Left ventricle myocardium inferior (tissue), 1 donor: ENCODE measurements around the gene KCNMA1. TPM values are rescaled to one million over a fixed set of nuclear protein-coding genes. Genes with fewer than 3 reads are reported as not detected.
"Not testable (repeated sequence)": the region's sequence is repeated elsewhere in the genome, so short reads cannot be mapped to it uniquely, and the experiment has no call there.

ENCODE experiments used
- DNase-seq: peaks from one replicate; pipeline ENCODE4 v3.0.0-alpha.2; 2020
- H3K27ac ChIP-seq: fragments of 200-600 bp; replicated peaks from 2 replicates; pipeline ENCODE4 v1.8.0; 2021
- H3K27me3 ChIP-seq: fragments of 200-600 bp; 2 replicates; pipeline ENCODE4 v1.8.0; 2021; ENCODE audit warnings: low read depth
- H3K36me3 ChIP-seq: fragments of 200-600 bp; 2 replicates; pipeline ENCODE4 v1.8.0; 2021
- H3K4me1 ChIP-seq: fragments of 200-600 bp; 2 replicates; pipeline ENCODE4 v1.8.0; 2021
- H3K4me3 ChIP-seq: fragments of 200-600 bp; 2 replicates; pipeline ENCODE4 v1.8.0; 2021; ENCODE audit warnings: mild to moderate bottlenecking, moderate library complexity
- H3K9me3 ChIP-seq: fragments of 200-600 bp; replicated peaks from 2 replicates; pipeline ENCODE4 v1.8.0; 2021
- intact Hi-C: fragments of 100-400 bp; cut with micrococcal nuclease; formaldehyde crosslinking; loops from one replicate; pipeline ENCODE4 v1.11.0; 2022
- total RNA-seq: library from RNA; stranded (reverse); fragmentation: NEBNext Ultra II Directional; extraction: Animal tissue kit (Norgen Biotek cat#: 25700); gene quantifications from one replicate; pipeline ENCODE4 v1.2.1, GENCODE V29; 2021
- TF ChIP-seq, protein P1 (sequence below): fragments of 200-600 bp; IDR thresholded peaks from 2 replicates; pipeline ENCODE4 v1.8.0; 2021; ENCODE audit warnings: antibody characterized with exemption, mild to moderate bottlenecking, borderline replicate concordance
- donor health status: DM: no; HTN: yes; CAD: no; lungs with severe emphysema.

KCNMA1 gene
- total RNA-seq, 1 donor from 2014 or later: 1.8 TPM

DNA sequence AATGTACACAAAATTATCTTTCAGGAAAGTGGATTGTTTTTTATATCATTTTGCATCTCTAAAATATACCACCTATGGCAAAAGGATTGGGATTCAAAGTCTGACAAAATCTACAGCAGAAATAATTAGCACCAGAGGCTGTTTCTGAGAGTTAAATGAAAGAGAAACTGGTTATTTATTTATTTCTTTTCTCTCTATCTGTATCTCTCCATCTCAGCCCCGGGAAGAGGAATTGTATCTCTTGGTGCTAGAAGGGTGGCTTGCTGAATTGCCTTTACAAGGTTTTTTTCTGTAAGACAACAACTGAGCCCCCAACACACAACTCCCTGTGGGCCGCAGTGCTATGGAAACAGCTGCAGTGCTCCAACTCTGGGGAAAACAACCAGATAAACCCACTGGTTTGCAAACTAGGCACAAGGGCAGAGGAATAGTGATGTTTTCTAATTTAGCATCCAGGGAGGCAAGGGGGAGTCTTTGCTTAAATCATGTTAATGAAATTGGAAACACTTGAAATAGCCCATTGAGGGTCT, 249.0 kb downstream of the KCNMA1 start:
- intact Hi-C loops: loop anchor here (5.0 kb wide), 1 partner anchor 254 kb away; no protein-coding TSS in a partner anchor
- no peak overlapping the region for H3K4me3 ChIP-seq
- H3K4me1 ChIP-seq: peaks cover 18% of the 10 kb centered on the region
- no peaks in the 10 kb centered on the region for H3K36me3 ChIP-seq
- TF ChIP-seq, protein P1, sequence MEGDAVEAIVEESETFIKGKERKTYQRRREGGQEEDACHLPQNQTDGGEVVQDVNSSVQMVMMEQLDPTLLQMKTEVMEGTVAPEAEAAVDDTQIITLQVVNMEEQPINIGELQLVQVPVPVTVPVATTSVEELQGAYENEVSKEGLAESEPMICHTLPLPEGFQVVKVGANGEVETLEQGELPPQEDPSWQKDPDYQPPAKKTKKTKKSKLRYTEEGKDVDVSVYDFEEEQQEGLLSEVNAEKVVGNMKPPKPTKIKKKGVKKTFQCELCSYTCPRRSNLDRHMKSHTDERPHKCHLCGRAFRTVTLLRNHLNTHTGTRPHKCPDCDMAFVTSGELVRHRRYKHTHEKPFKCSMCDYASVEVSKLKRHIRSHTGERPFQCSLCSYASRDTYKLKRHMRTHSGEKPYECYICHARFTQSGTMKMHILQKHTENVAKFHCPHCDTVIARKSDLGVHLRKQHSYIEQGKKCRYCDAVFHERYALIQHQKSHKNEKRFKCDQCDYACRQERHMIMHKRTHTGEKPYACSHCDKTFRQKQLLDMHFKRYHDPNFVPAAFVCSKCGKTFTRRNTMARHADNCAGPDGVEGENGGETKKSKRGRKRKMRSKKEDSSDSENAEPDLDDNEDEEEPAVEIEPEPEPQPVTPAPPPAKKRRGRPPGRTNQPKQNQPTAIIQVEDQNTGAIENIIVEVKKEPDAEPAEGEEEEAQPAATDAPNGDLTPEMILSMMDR: no peak
- H3K9me3 ChIP-seq: no peaks in the 10 kb centered on the region
- no peak for DNase-seq
- no peak overlapping the region for H3K27ac ChIP-seq
- peaks cover 23% of the 10 kb centered on the region for H3K27me3 ChIP-seq

DNA sequence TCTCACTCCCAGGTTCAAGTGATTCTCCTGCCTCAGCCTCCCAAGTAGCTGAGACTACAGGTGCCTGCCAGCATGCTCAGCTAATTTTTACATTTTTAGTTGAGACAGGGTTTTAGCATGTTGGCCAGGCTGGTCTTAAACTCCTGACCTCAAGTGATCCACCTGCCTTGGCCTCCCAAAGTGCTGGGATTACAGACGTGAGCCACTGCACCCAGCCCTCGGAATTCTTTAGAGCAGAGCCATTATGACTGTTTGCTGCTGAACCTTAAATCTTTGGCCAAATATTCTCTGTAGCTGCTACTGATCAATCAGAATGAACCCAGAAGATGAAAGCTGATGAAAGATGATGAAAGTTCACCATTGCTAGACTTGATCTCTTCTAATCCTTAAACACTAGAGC, 249.9 kb downstream of the KCNMA1 start:
- intact Hi-C loops: loop anchor here (5.0 kb wide), 1 partner anchor 255 kb away; no protein-coding TSS in a partner anchor
- not testable (repeated sequence) for H3K36me3 ChIP-seq, DNase-seq, H3K27ac ChIP-seq, H3K9me3 ChIP-seq, H3K4me3 ChIP-seq
- Histone ChIP-seq H3K4me1 (peaks cover 18% of the 10 kb centered on the region), H3K27me3 (peaks cover 23% of the 10 kb centered on the region)

DNA sequence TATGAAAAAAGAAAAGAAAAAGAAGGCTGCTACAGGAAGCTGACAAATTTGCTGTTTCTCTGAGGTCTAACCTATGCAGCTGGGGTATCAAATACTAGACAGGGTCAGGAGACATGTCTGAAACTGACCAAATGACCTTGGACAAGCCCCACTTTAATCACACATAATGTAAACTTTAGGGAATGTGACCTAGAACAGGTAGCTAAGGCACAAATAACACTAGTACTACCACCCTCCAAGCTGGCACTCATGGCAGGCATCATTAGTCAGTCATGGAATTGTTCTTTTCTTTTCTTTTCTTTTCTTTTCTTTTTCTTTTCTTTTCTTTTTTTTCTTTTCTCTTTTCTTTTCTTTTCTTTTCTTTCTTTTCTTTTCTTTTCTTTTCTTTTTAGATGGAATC, 250.4 kb downstream of the KCNMA1 start:
- no peak for DNase-seq
- intact Hi-C loops: loop anchor here (5.0 kb wide), 1 partner anchor 255 kb away; no protein-coding TSS in a partner anchor
- Histone ChIP-seq H3K9me3 (no peaks in the 10 kb centered on the region), H3K27ac (no peak overlapping the region), H3K36me3 (no peaks in the 10 kb centered on the region), H3K4me1 (peaks cover 18% of the 10 kb centered on the region), H3K4me3 (no peak overlapping the region), H3K27me3 (peaks cover 27% of the 10 kb centered on the region)
- TF ChIP-seq, protein P1: no peak

DNA sequence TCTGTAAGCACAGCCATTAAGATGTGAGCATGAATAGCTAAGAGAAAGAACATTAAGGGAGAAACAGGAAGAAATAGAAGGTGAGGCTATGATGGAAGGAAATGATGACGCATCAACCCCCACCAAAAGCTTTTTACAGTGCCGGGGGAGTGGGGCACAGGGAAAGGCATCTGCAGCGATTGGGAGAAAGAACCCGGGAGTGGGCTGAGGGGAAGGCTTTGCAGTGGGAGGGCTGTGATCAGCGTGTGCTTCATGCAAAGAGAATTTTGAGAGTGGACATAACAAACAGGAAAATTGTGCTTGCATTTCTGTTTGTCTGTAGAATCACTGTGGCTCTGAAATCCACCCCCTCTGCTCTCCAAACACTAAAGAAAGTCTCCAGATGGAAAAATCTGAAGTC, 250.8 kb downstream of the KCNMA1 start:
- Histone ChIP-seq H3K9me3 (no peaks in the 10 kb centered on the region), H3K4me1 (peaks cover 18% of the 10 kb centered on the region), H3K36me3 (no peaks in the 10 kb centered on the region), H3K27ac (no peak overlapping the region), H3K27me3 (peaks cover 31% of the 10 kb centered on the region), H3K4me3 (no peak overlapping the region)
- no peak for DNase-seq
- TF ChIP-seq, protein P1: no peak
- intact Hi-C loops: loop anchor here (5.0 kb wide), 1 partner anchor 255 kb away; no protein-coding TSS in a partner anchor

DNA sequence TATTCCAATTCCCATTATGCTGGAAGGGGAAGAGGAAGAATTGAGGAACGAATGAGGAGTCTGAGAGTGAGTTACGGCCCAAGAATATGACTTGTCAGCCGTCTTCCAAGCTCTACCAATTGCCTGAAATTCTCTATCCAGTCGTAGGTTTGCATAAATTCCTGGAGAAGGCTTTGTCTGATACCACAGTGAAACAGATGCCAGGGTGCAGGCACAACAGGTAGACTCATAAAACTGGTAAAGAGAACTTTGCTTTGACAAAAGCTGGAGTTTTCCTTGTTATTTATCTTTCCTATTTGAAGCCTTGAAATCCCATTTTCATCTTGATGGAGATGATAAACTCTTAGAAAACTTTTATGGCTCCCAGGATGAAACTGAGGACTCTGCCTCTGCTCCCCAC, 251.2 kb downstream of the KCNMA1 start:
- TF ChIP-seq, protein P1: no peak
- no peaks in the 10 kb centered on the region for H3K36me3 ChIP-seq
- DNase-seq: no peak
- peaks cover 13% of the 10 kb centered on the region for H3K4me1 ChIP-seq
- peaks cover 36% of the 10 kb centered on the region for H3K27me3 ChIP-seq
- H3K27ac ChIP-seq: no peak overlapping the region
- intact Hi-C loops: loop anchor here (5.0 kb wide), 1 partner anchor 256 kb away; no protein-coding TSS in a partner anchor
- H3K9me3 ChIP-seq: no peaks in the 10 kb centered on the region
- no peak overlapping the region for H3K4me3 ChIP-seq

DNA sequence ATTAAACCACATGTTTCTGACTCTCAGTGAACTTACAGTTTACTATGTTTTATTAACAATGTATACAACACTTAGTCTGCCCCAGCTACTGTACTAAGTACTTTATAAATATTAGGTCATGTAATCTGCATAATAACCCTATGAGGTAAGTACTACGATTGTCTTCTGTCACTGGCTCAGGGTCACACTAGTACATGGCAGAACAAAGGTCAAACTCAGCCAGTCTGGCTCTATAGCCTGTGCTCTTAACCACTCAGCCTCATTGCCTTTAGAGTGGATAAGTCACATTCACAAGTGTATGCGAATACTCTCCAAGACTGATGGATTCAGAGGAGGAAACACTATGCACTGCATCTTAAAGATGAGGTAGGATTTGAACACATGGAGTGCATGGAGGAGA, 252.3 kb downstream of the KCNMA1 start:
- Histone ChIP-seq H3K9me3 (no peaks in the 10 kb centered on the region), H3K27me3 (peaks cover 46% of the 10 kb centered on the region), H3K4me3 (no peak overlapping the region), H3K4me1 (peaks cover 3% of the 10 kb centered on the region), H3K27ac (no peak overlapping the region), H3K36me3 (no peaks in the 10 kb centered on the region)
- intact Hi-C loops: loop anchor here (5.0 kb wide), 1 partner anchor 257 kb away; no protein-coding TSS in a partner anchor
- no peak for DNase-seq
- TF ChIP-seq, protein P1: no peak
